GM19397 (cell line): ENCODE results near the gene FBXL7.

ENCODE experiments used
- ATAC-seq: cut with Tn5 transposase; IDR thresholded peaks from one replicate; pipeline ENCODE4 v1.9.1; 2021; ENCODE audit warnings: mild to moderate bottlenecking, moderate library complexity; ENCODE audit not compliant: unreplicated experiment

Gene FBXL7

GRCh38 chr5:15748266-15748665 lies 248.3 kb downstream of the FBXL7 start:
- no peak for ATAC-seq

- no peak for ATAC-seq
Observed at GRCh38 chr5:15752663-15753285, 252.8 kb downstream of the FBXL7 start.

GRCh38 chr5:15753752-15754151 lies 253.8 kb downstream of the FBXL7 start:
- ATAC-seq: no peak

DNA sequence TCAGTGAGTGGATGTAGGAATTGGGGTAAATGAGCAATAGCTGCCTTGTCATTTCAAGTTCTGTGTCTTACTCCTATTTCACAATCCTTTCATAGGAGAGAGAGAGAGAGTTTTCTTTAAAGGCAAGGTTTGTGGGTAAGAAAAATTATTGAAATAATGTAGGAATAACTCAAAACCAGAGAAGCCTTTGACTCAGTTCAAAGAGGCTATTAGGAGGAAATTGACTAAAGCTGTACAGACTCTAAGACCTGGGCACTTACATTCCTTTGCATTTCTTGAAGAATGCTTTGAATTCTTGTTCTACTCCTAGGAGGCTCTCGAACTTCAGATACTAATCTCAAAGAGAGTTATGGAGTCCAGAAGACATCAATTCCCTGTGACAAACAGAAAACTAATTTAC lies 257.1 kb downstream of the FBXL7 start:
- ATAC-seq: no peak

- no peak for ATAC-seq
Observed at GRCh38 chr5:15757619-15758018, 257.6 kb downstream of the FBXL7 start.

- no peak for ATAC-seq
Observed at GRCh38 chr5:15762668-15763067, 262.7 kb downstream of the FBXL7 start.

GRCh38 chr5:15763754-15764153 lies 263.8 kb downstream of the FBXL7 start:
- ATAC-seq: no peak

DNA sequence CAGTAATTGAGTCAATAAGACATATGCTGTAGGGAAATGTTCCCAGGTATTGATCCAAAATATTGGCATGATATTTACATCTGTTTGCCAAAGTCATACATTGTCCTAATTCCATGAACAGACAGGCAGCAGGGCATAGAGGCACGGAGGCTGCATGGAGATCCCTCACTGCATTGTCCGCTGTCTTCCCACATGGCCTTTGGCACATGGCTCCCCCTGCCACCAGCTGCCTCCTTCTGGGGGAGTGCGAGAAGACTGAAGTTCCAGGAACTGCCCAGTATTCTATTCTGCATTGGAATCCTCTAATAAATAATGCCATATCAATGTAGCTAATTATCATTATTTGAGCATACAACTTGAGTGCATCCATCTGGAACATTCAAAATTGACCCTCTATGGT lies 269.0 kb downstream of the FBXL7 start:
- no peak for ATAC-seq

DNA sequence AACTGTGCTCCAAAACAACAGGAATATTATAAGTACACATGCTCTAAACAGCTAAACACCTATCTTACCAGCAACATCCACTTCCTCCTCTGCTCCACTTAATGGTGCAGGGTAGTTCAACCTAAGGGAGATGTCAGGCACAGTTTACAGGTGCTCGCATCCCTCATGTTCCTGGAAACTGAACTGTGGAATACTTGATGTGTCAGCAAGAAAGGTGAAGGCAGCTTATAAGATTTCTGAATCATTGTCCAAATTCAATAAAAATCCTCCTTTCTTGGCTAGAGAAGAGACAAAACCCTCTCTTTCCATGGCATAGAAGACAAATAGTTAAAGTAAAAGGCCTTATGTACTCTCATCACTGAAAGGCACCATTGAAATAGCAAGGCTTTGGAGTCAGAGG lies 272.2 kb downstream of the FBXL7 start:
- ATAC-seq: no peak

DNA sequence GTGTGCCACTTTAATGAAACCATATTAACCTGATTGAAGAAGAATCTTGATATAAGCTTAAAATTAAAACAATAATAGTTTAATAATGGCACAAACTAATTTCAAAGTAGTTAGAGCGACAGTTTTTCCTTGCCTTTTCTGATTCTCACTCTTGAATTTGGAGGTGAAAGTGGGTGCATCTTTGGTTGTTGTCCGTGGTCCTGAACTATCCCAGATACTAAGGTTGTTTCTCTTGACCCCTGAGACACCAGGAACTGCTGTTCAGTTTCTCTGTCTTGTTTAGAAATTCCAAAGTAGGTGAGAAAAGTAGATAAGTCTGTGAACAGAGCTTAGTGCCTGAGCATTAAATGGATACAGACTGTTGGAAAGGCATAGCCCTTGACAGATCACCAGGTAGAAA lies 274.7 kb downstream of the FBXL7 start:
- ATAC-seq: no peak

- ATAC-seq: no peak
Observed at GRCh38 chr5:15776346-15776745, 276.4 kb downstream of the FBXL7 start.

- ATAC-seq: no peak
Observed at GRCh38 chr5:15783734-15784133, 283.8 kb downstream of the FBXL7 start.

- ATAC-seq: no peak
Observed at GRCh38 chr5:15785531-15785981, 285.6 kb downstream of the FBXL7 start.

DNA sequence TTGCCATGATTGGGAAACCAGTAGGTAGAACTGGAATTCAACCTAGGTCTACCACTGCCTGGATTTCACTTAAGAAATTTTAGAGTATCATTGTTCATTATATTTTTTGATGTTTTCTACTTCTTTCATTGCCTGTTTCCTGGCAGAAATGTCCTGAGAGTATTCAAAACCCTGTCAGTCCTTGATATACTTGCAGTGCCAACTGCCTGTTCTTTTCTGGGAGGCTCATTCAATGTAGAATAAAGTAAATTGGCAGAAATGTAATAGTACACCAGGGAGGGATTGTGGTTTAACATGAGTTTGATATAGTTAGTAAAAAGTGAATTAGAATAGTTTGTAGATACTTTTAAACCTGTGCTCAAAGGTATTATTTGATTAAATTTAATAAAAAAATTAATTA lies 286.3 kb downstream of the FBXL7 start:
- no peak for ATAC-seq

- no peak for ATAC-seq
Observed at GRCh38 chr5:15786884-15787283, 286.9 kb downstream of the FBXL7 start.

DNA sequence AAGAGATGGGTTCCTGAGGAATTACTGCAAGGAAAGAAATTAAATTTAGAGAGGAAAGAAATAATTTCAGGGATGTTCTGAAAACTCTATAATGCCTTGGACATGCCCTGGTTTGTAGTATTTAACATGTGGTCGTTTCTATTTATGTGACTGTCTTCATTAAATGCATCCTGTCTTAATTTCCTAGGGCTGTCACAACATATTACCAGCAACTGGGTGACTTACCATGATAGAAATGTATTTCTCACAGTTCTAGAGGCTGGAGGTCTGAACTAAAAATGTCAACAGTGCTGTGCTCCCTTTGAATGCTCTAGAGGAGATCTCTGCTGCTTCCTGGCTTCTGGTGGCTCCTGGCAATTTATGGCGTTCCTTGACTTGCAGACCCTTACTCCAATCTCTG lies 287.7 kb downstream of the FBXL7 start:
- ATAC-seq: no peak

DNA sequence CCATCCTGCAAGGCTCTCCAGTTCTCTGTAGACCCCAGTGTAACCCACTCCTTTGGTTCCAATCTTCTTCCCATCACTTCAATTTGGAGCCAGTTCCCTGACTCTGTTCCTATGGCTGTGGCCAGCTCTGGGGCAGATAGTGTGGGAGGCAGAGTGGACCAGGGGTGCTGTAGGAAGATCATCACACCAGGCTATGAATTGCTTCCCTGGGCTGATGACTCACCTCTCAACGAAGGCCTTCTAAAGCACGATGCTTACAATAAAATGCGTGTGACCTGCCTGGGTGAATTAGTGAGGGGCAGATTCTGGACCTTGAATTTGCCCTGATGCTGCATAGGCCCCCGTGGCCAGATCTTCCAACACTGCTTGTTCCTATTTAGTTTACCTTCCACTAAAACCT lies 289.7 kb downstream of the FBXL7 start:
- no peak for ATAC-seq

DNA sequence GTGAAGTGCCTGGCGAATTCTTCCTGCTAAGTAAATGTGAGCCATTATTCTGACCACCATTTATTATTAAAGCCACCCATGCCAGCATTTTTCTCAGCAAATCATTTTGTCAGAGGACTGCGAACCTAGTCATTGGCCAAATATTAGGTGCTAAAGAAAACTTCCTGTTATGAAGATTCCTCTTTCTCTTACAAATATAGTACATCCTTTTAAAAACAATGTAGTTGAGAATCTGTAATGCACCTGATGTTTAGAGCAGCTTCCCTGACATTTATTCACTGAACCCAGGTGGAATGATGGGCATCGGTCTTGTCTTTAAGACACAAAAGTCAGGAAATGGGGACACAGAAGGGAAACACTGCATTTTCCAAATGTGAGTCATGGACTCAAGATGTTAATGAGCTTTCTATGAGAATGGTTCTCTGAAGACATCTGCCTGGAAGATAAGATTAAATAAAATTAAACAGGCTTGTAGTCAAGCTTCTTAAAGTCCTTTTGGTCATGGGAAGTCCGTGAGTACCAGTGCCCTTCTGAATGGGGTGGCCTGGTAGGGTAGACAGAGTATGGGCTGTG lies 290.6 kb downstream of the FBXL7 start:
- no peak for ATAC-seq

GRCh38 chr5:15791274-15791673 lies 291.3 kb downstream of the FBXL7 start:
- ATAC-seq: no peak

DNA sequence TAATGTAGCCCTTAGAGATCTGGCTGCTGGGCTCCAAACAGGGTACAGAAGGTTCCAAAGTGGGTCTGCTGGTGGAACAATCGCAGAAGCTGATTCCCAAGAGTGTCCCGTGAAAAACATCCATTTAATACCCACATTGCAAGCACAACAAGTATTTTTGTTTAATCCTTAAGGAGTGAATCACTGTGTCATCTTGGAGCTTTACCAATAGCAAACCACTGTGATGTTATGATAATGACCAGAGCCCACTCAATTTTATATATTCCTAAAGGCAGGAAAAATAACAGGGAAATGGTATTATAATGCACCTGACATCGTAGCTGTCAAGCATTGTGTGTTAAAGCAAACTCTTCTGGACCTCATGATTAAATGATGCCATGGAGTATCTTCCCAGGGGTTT lies 291.9 kb downstream of the FBXL7 start:
- ATAC-seq: no peak

DNA sequence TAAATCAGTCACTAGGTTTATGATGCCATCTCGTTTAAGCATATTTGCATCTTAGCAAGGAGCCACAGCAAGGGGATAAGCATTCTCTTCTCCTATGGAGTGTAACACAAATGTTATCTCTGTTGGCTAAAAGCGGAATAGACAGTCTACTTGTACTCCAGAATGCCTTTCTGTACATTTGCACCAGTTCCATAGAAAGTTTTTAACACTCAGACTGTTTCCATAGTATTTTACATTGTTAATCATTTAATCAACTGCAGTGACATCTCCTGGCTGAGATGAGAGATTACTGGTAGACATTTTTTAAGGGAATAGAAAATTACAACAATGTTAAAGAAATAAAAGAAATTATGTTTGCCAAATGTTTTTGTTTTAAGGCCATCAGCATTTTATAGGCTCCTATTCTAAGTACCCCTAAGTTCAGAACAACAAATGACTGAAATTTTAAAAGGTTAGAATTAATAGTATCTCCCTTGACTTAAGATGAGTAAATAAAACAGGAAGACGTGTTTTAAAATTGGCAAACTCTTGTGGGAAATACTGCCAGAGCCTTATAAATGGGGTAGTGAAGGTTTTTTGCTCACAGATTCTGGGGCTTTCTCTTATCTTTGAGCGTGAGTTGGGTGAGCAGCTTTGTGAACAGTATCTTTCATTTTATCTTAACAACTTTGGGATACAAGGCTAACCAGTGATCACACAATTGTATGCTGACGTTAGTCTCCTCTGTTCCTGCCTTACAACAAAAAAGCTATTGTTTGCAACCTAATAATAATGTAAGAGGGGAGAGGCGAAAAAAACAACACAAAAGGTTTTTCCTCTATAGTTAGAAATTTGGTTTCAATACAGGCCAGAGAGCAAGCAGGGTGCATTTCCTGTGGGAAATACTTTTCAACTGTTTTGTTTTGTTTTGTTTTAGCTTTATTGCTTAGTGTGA lies 294.3 kb downstream of the FBXL7 start:
- no peak for ATAC-seq

DNA sequence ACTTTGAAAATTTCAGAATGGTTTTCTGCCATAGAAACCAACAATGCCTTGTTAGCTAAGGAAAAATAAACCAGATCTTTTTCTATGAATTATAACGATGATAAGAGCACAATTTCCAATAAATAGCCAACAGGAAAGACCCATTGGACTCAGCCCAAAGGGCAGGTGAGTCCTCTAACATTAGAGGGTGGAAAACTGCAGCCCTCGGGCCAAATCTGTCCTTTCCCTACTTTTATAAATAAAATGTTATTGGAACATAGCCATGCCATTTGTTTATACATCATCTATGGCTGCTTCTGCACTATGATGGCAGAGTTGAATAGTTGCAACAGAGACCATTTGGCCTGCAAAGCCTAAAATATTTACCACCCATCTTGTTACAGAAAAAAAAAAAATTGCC lies 296.1 kb downstream of the FBXL7 start:
- ATAC-seq: no peak
